ENCODE results near the gene CMSS1.

DNA sequence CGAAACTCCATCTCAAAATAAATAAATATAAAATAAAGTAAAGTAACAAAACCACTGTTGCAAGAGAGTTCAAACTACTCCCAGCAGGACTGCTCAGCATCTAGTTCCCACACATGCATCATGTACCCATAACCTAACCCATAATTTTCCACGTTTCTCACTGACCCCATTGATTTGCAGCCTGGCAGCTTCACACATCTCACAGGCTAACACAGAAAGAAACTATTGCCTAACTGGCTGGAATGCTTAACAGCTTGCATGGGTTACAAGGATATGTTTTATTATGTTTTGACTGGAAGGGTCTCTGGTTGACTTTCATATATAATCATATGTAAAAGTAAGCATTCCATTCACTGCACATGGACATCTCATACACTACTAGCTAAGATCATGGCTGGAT lies 387.5 kb downstream of the CMSS1 start:
- TF ChIP-seq BHLHE40 (IDR thresholded peaks at IDR 0.05; ENCODE audit: borderline replicate concordance) = no peak
- TF ChIP-seq TARDBP (IDR thresholded peaks at IDR 0.05) = no peak
- no peak for TF ChIP-seq FOXA1 (IDR thresholded peaks at IDR 0.05)
- no peak for TF ChIP-seq FOXK2 (IDR thresholded peaks at IDR 0.05)
- no peak for TF ChIP-seq HDGF (IDR thresholded peaks at IDR 0.05; ENCODE audit: borderline replicate concordance)
- TF ChIP-seq ZNF384 (IDR thresholded peaks at IDR 0.05) = no peak
- no peak for TF ChIP-seq FOXM1 (IDR thresholded peaks at IDR 0.05; ENCODE audit: borderline replicate concordance)
- TF ChIP-seq ARNT (IDR thresholded peaks at IDR 0.05) = no peak
- no peak for TF ChIP-seq SUZ12 (IDR thresholded peaks at IDR 0.05)
